HTR-8/SVneo (cell line): Measurements from ENCODE around the gene RTN4RL2.

Experiments
- DNase-seq: peaks from one replicate; pipeline ENCODE4 v3.0.0; 2011; ENCODE audit warnings: low spot score, mixed read lengths; ENCODE audit not compliant: insufficient read length
- FAIRE-seq: peaks from 2 replicates; lab custom pipeline; 2011; peaks lifted over from hg19 to GRCh38; lab: Jason Lieb, UNC

RTN4RL2 gene

GRCh38 chr11:57477507-57478189 lies 17.3 kb downstream of the RTN4RL2 start:
- DNase-seq (no peak), FAIRE-seq (no peak)

- no peak for FAIRE-seq
- DNase-seq, result no peak
Measured at GRCh38 chr11:57479021-57479663, 18.8 kb downstream of the RTN4RL2 start.

DNA sequence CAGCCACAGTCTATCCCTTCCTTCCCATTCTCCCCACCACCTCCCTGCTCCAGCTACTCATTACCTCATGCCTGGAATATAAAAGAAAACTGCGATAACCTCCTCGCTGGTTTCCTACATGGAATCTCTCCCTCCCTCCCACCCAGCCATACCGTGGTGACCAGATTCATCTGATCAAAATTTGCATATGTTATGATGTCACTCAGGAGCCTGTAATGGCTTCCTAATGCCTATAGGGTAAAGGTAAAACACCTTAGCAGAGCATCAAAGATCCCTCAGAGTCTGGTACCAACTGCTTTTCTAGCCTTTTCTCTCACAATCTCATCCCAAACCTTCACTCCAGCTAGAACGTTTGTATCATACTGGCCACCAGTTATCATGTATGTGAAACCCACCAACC lies 19.6 kb downstream of the RTN4RL2 start:
- FAIRE-seq (no peak), DNase-seq (no peak)

- DNase-seq, result peak; percentile 59
Measured at GRCh38 chr11:57480409-57481137, 20.2 kb downstream of the RTN4RL2 start.

DNA sequence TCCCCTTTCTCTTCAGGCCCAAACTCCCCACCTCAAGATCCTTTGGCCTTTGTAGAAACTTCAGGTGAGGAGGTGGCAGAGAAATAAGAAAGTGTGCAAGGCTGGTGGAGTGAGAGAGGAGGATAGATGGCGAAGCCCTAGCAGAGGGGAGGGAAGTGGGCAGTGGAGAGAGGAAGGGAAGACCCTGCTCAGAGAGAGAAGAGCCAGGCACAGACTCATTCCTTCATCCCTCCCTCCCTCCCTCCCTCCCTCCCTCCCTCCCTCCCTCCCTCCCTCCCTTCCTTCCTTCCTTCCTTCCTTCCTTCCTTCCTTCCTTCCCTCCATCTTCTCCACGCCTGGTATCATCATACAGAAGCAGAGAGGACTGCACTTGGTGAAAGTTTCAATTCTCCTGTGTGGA lies 21.0 kb downstream of the RTN4RL2 start:
- FAIRE-seq (no peak), DNase-seq (no peak)

More at GRCh38 chr11:57480409-57481137, 20.2 kb downstream of the RTN4RL2 start:
- no peak for FAIRE-seq

DNA sequence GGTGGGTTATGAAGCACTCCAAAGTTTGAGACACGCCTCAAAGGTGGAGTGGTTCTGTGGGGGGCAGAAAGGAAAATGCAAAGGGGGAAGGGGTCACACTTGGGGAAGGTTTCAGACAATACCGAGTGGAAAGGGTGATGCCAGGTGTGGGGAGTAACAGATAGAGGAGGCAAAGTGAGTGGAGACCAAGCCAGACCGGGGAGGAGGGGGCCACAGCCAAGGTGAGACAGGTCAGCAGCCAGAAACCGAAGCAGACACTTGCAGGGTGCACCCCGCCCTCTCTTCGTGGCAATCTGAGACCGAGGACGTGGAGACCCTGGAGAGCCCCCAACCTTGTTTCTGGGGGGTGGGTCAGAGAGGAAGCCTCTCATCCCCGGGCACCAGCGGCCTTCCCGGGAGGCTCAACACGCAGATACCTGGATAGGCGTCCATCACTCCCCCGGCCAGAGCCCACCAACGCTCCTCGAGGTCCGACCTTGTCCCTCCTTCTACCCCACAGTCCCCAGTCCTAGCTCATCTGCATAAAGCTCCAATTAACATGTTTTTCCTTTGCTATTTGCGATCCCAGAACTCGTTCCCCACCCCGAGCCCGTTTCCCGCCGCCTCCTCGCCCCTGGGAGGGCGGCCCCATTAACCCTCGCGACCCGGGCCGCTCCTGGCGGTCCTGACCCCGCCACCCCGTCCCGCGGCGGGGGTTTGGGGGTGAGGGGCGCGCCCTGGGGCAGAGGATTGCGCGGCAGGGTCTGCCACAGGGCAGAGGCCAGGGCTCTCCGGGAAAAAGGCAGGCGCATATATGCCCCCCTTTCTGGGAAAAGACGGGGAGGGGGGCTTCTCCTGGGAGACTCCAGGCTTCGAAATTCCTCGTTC lies 21.8 kb downstream of the RTN4RL2 start:
- no peak for FAIRE-seq
- no peak for DNase-seq

DNA sequence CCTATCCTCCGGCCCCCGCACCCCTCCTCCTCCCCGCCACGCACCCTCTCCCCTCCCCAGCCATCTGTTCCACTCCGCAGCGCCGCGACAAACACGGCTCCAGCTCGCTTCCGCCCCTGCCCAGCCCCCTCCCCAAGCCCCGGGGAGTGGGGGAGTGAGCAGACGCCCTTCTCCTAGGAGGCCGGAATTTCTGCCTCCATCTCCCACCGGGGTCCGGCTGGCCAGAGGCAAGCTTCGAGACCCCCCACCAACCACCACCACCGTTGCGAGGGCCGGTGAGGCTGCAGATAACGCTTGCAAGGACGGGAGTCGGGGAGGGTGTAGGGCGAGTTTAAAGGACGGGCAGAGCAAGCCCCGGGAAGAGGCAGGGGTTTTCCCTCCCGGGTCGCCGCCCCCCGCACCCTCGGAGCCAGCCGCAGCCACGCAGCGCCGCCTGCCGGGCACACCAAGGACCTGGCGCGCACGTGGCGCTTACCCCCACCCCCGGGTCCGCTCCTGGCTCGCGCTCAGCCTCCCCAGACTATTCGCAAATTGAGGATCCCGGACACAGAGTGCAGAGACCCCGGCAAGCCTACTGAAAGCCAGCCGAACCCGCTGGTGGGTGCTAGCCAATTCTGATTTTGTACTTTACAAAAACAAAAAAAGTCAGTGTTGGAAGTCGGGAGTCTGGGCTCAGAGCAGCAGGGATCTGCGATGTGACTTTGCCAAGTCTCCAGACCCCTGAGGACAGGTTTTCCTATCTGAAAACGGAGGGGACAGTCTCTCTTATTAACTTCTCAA lies 22.6 kb downstream of the RTN4RL2 start:
- no peak for FAIRE-seq
- DNase-seq, result no peak

DNA sequence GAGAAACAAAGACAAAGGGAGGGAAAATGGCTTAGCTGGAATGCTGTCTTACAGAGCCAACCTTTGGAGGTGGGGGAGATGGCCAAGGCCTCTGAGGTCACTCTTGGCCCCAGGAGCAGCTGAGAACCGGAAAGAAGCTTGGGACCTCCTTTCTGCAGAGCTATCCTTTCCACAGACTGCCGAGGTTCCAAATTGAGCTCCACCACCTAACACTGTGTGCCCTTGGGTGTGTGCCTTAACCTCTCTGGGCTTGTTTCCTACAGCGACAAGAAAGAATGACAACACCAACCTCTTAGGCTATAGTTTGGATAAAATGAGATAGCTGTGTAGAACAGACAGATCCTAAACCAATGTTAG lies 23.2 kb downstream of the RTN4RL2 start:
- FAIRE-seq, result no peak
- no peak for DNase-seq

- DNase-seq, result no peak
- FAIRE-seq, result no peak
Measured at GRCh38 chr11:57484141-57484710, 23.9 kb downstream of the RTN4RL2 start.

DNA sequence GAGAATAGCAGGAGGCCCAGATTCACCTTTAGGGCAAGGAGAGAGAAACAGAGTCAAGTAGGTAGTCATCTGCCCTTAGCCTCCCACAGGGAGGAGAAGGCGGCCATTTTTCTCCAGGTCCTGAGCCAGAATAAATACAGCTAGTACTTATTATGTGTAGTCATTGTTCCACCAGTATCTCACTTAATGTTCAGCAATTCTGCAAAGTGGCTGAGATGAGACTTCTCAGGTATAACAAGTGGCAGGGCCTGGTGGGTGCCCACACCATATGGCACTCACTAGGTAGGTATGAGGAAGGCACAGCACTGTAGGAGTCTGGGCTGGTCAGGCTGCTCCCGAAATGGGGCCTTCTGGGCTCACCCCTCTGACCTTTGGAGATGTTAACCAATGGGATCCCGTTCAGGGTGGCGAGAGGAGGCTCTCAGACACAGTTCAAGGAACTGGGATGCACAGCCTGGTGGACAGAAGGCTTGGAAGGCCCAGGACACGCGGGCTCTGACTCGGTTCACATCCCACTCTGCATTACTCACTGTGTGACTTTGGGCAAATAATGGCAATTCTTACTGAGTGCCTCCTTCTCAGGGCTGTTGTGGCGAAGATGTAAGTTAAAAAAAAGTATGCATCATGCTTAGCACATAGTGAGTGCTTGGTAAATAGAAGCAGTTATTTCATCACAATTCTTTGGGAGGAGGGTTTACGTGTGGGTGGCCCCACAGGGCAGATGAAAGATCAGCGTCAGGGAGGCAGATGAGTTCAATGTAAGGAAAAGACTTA lies 25.1 kb downstream of the RTN4RL2 start:
- FAIRE-seq (no peak), DNase-seq (no peak)

DNA sequence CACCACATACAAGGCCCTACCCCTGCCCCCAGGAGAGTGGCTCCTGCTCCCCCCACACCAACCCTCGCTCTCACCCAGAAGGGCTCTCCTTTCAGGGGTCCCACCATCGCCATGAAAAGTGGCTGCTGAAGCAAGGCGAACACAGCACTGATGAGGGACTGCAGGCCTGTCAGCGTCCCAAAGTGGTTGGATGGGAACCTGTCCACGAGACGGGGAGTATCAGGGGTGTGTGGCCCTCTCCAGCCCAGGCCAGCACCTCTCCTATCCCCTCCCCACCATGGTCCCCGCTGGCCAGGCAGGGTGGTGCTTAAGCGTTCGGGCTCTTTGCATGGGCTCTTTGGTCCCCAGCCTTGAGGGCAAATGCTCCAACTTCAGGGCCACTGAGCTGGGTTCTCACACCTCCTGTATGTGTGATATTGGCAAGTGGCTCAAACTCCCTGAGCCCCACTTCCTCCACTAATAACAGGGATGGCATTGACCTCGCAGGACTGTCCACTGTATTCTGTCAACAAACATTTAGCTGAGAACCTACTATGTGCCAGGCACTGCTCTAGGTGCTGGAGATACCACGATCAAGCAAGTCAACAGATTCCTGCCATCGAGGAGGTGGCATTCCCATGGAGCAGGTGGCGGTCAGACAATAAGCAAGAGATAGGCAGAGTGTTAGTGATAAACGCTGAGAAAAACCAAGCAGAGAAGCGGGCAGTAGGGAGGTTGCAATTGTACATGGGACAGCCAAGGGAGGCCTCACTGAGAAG lies 26.9 kb downstream of the RTN4RL2 start:
- no peak for FAIRE-seq
- no peak for DNase-seq

DNA sequence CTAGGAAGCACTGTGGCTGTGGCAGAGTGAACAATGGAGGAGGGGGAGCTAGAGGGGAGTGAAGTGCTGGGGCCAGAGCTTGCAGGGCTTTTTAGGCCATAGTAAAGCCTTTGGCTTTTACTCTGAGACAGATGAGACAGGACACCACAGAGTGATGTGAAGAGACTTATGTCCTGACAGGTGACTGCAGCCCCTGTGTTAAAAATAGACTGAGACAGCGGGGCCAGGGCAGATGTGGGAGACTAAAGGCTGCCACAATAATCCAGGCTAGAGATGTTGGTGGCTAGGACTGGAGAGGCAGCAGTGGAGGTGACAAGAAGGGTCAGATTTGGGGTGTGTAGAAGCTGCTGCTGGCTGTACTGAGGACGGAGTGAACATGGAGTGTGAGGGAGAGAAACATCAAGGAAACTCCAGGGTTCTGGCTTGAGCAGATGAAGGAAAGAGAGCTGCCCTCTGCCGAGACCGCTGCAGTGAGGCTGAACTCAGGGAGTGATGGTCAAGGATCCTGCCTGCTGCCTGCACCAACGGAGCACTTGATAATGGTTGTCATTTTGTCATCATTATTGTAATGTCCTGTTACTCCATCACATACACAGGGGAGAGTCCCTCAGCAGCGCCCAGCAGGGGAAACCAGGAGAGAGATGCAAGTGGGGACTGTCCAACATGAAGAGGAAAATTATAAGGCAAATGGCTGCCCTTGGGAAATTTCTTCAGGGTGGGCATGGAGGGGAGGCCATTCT lies 27.8 kb downstream of the RTN4RL2 start:
- DNase-seq, result no peak
- FAIRE-seq, result no peak

GRCh38 chr11:57490456-57491248 lies 30.3 kb downstream of the RTN4RL2 start:
- DNase-seq, result no peak
- FAIRE-seq, result no peak

- DNase-seq (no peak), FAIRE-seq (no peak)
Measured at GRCh38 chr11:57491371-57492061, 31.2 kb downstream of the RTN4RL2 start.

GRCh38 chr11:57493507-57494503 lies 33.5 kb downstream of the RTN4RL2 start:
- FAIRE-seq, result peak; percentile 4

More at GRCh38 chr11:57493507-57494503, 33.5 kb downstream of the RTN4RL2 start:
- peak; percentile 48 for DNase-seq
